ENCODE data around the gene KCNJ6.

GRCh38 chr21:37932936-37933335 lies 16.7 kb upstream of the KCNJ6 start:
- TF ChIP-seq POLR2A (IDR thresholded peaks at IDR 0.05) (no peak), CTCF (IDR thresholded peaks at IDR 0.05 in 4 of 5, conservative IDR thresholded peaks at IDR 0.05 in 1 of 5) (no peak)
